NCI-H510A (cell line): ENCODE data around the gene THADA.

Experiments used
- DNase-seq: peaks from one replicate; lab custom pipeline; 2025; lab: John Stamatoyannopoulos, UW

Gene THADA

DNA sequence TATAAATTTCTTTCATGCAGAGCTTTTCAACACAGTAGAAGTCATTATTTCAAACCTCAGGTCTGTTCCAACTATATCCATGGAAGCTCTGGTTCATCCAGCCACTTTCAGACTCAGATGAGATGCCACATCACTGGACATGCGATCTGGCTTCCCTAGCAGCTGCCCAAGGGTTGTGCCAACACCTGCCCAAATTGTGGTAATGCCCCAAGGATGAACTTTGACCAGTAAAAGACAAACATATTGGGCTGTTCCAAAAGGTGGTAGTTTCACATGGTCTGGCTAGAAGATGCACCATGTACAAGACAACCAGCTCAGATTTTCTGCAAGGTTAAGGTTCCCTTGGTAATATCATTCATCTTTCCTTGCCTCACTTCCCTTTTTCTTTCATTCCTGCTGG is 101.9 kb downstream of the THADA start:
- no peak for DNase-seq

DNA sequence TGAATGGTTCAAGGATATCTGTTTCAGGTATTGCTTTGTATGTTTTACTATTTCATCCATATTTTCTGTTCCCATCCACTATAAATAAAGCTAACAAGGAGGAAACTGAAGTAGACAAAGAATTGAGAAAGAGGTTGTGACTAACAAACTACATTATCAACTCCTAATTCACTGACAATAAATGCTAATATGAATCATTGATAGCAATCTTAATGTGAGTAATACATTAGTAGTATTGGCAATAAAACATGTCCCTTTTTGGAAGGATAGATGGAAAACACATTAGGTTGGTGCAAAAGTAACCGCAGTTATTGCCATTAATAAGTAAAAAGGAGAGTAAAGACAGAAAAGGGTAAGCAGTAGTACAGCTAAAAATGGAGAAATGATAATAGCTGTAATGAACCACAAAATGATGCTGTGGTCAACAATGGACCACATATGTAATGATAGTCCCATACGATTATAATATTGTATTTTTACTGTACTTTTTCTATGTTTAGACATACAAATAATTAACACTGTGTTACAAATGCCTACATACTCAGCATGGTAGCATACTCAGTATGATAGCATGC is 104.7 kb downstream of the THADA start:
- no peak for DNase-seq

DNA sequence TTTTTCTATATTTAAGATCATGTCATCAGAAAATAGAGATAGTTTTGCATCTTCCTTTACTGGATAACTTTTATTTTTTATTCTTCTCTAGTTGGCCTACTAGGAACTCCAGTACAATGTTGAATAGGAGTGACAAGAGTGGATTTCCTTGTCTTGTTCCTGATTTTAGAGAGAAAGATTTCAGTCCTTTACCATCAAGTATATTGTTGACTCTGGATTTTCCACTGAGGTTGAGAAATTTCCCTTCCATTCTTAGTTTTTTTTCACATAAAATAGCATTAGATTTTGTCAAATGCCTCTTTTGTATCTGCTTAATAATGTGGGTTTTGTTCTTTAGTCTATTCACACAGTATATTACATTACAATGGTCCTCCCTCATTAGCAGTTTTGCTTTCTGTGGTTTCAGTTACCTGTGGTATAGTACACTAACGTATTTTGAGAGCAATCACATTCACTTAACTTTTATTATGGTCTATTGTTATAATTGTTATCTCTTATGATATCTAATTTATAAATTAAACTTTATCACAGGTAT is 105.5 kb downstream of the THADA start:
- no peak for DNase-seq

DNA sequence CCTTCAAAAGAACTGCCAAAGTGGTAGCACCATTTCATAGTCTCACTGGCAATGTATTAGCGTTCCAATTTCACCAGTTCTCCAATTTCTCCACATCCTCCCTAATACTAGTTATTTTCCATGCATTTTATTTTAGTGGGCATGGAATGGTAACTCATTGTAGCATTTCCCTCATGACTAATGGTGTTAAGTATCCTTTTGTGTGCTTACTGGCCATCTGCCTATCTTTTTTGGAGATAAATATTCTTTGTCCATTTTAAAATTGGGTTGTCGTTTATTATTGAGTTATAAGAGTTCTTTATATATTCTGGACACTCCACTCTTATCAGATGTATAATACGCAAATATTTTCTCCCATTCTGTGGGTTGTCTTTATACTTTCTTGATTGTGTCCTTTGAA is 107.1 kb downstream of the THADA start:
- DNase-seq, result no peak

DNA sequence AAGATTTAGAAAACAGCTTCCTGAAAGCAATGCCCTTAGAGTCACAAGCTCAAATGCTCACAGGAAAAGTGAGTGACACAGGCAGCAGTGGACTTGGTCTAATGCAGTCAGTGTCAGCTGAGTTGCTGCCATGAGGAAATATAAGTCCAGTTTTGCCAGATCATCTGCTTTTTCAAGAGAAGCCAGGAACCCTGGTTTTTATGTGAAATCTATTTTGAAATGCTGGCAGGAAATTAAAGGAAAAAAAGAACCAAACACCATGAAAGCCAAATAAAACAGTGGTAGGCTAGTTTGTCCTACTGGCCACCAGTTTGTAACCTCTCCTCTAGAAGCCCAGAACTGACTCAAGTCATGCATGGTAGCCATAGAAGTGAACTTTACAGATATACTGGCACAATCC is 109.2 kb downstream of the THADA start:
- no peak for DNase-seq

DNA sequence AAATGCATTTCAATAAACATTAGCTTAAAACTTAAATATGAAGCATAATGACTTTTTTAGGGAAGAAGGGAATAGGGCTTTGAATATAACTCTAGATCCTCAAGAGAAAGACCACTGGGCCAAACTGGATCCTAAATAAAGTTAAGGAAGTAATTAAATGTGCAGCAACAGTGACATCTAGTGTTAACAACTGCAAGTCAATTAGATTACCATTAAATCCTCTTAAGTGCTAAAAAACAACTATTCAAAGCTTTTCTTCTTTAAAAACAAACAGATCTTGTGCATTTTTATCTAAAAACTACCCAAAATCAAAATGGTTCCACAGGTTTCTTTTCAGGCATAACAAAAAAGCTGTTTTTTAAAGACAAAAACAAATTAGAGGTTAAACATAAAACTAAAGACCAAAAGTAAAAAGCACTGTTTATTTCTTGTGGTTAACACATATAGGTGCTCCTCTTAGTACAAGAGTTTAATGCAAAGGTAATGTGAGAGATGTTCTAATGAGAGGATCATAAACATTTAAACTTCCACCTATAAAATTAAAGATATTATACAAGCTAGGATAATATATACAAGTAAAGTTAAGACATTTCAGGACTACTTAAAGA is 111.4 kb downstream of the THADA start:
- peak; percentile 12 for DNase-seq

DNA sequence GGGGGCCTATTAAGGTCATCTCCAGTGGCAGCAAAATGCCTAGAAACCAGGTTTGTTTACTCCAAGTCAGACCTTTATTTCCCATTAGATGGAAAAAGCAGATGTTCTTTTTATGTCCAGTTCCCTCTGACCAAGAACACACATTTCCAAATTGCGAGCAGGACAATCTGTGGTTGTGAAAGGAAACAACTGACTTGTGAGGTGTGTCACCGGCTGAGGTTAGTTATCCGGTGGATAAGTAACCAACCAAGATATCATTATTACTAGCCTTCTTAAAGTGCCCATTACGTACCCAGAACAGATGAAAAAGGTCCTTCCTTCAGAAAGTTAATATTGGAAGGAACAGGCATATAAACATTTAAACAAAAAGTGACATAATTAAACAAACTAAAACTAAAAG is 112.9 kb downstream of the THADA start:
- DNase-seq, result no peak

DNA sequence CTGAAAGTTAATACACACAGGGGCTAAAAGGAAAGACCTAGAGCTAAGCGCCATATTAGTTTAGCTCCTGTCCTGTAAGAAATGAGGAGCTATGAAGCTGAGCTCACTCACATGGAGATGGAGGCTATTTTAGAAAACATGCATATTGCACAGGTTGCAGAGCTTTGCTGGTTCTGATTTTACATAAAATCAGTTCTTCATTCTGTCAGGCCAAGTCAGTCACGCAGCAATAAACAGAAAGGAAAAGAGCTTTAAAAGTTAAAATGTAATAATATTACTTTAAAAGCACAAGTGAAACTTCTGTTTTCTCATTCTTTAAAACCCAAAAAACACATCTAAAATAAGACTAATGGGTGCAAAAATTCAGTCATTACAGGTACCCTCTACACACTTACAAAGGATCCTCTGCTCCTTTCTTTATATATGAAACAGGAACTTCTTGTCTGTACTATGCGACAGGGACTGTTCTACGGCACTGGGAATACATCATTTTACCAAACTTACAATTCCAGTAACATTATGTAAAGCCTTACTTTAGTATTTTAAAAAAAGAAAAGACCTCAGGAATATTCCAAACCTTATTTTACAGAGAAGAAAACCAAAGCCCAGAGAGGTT is 113.8 kb downstream of the THADA start:
- DNase-seq, result no peak

DNA sequence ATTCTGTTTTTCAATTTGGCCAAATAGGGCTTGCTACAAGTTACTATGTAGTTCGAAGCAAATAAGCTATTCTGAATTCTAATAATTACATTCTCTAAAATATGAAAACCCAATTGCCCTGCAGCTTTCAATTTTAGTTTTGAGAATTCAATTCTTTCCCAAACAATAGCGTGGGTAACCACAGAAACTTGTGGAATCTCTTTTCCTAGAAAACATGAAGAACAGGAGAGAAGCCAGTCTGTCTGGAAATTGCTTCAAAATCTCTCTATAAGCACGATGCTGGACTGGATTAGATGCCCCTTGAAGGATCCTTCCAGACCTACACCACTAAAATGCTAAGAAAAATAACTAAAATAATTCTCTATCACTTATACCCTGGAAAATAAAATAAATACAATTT is 115.0 kb downstream of the THADA start:
- DNase-seq, result no peak

DNA sequence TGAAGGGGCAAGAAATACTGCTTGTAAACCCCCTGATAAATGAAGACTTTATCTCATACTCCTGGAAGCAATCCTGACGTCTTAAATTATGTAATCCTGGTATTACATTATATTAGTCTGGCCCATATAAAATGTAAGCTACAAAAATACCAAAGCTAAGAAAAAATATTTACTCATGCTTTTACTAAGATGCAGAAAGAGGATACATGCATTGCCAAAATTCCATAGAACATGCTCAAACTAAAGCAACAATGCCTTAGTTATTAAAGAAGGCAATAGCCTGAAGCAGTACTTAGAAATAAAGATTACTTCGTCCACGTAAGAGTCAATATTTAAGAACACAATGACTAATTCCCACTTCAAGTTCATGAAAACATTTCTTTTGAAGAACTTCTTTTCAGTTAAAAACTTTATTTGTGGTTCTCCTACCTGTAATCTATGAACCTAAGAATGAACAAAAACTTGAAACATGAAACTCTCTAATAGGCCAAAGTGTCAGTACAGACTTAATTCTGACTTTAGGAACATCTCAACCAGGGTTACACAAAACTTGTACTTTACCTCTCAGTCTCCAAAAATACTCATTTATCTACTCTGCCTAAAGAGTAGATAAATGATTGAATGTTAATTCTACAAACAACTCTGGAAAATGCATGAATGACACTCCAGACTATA is 117.3 kb downstream of the THADA start:
- no peak for DNase-seq

DNA sequence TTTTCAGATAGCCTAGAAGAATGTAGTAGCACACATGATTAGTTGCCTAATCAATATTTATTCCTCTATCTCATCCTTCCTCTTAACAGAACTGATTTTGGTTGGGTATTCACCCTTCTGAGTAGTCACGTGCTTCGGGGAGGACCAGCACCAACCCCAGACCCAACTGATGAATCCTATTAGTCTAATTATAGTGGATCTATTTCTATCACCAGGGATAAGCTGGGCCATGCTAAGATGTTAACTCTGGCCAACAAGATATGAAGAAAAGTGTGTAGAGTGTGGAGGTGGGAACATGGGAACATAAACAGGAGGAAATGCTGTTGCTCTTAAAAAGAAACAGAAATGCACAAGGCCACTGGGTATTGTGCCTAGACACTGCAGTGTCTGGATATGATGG is 119.9 kb downstream of the THADA start:
- DNase-seq, result no peak

DNA sequence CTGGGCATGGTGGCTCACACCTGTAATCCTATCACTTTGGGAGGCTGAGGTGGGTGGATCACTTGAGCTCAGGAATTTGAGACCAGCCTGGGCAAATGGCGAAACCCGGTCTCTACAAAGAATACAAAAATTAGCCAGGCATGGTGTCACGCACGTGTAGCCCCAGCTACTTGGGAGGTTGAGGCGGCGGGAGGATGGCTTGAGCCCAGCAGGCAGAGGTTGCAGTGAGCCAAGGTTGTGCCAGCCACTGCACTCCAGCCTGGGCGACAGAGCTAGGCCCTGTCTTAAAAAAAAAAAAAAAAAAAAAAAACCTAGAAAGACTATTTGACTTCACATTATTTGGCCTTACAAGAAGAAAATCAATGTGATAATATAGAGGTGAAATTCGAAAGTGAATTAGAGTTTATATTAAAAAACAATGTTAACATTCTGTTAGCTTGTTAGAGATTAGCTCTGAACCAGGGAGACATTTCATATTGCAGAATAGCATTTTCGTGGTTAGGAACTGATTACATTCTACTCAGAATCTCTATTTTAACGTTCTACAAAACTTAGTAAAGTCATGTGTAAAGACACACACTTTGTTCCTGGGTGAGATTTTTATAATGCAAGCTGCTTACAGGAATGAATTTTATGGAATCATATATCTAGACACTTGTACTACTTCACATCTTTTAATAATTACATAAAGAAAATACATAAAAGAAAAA is 120.5 kb downstream of the THADA start:
- DNase-seq, result no peak

DNA sequence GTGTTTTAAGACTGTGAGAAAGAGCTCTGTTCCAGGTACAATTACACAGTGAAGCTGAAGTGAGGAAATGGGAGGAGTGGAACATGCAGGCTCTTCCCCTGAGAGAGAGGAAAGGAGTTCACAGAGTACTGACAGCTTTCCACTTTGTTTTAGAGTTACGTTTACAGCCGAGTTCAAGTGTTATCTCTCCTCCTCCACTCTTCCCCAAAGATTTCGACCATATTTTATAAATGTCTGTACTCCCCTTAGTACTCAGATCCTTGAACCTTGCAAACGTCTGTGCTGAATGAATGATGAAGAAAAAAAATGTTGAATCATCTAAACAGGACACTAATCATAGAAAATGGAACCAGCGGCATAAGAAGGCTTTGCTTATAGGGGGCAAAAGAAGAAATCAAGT is 121.6 kb downstream of the THADA start:
- DNase-seq, result no peak

DNA sequence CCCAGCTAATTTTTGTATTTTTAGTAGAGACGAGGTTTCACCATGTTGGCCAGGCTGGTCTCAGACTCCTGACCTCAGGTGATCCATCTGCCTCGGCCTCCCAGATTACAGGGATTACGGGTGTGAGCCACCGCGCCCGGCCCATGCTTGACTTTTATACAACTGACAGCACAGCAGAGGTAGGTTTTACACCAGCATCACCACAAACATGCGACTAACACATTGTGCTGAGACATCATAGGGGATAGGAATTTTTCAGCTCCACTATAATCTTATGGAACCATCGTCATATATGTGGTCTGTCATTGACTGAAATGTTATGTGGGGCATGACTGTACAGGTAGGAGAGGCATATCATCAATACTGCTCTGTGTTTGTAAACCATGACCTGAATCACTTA is 122.1 kb downstream of the THADA start:
- no peak for DNase-seq

DNA sequence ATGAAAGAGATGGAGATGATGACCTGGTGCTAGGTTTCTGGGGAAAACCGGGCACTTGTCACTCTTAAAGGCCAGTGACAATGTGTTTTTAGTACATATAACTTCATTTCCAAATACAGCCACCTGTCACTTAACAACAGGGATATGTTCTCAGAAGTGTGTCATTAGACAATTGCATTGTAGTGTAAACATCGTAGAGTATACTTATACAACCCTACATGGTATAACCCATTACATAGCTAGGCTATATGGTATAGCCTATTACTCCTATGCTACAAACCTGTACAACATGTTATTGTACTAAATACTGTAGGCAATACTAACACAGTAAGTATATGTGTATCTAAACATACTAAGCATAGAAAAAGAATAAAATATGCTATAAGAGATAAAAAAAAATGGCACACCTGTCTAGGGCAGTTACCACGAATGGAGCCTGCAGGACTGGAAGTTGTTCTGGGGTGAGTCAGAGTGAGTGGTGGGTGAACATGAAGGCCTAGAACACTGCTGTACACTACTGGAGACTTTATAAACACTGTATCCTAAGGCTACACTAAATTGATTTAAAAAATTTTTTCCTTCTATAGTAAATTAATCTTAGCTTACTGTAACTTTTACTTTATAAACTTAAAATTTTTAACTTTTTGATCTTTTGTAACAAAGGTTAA is 123.2 kb downstream of the THADA start:
- DNase-seq, result no peak

DNA sequence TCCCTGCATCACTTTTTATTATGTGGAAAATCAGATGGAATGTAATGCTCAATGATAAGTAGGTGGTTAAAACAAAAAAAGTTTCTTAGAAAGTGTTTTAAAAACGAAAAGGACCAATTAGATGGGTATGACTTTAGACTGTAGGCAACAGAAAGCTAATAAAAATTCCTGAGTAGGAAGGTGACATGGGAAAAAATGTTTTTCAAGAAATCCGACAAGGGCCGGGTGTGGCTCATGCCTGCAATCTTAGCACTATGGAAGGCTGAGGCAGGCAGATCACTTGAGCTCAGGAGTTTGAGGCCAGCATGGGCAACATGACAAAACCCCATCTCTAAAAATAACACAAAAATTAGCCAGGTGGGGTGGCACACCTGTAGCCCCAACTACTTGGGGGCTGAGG is 126.1 kb downstream of the THADA start:
- DNase-seq, result no peak

DNA sequence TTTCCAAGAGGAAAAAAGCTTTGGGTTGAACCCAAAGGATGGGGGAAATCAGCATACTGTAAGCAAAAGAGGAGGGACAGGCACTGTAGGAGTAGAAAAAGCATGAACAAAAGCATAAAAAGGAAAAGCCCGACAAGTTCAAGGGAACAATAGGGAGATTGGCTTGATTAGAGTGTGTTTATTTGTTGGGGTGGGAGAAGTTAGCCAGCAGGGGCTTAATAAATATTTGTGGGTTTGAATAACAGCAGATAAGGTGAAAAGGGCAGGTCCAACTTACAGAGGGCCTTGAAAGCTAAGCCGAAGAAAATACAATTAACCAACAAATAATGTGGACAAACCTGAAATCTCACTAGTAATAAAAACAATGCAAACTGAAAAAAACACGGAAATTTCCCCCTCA is 126.7 kb downstream of the THADA start:
- DNase-seq, result no peak

DNA sequence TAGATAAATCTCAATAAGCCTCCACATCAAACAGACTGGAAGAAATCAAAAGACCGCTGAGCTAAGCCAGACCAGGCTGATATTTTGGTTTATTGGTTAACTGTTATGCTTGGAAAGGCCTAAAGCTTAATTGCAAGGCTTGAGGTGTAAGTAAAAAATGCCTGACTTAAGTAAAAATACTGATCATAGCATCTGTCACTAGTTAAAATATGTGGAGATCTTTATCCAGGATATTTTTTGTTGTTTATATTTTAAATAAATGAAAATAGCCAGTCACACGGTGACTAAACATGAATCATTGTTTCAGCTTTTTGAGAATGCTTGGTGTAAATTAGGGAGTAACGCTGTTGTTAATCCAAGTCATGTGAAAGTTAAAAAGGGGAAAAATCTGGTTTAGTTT is 127.9 kb downstream of the THADA start:
- DNase-seq, result no peak

DNA sequence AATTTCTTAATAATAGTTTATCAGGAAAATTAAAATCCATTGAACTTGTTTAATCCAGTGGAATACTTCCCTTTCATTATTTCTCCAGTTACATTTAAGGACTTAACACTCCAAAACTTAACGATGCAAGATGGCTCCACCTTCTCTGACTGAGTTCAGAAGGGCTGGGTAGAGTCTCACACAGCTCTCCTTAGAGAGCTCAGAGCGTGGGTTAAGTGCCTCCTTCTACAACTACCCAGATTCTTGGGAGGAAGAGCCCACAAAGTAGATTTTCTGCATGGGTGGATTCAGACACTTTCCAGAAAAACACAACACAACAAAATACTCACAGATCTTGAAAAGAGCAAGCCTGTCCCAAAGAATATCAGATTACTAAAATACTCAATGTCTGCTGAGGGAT is 130.6 kb downstream of the THADA start:
- DNase-seq, result no peak

DNA sequence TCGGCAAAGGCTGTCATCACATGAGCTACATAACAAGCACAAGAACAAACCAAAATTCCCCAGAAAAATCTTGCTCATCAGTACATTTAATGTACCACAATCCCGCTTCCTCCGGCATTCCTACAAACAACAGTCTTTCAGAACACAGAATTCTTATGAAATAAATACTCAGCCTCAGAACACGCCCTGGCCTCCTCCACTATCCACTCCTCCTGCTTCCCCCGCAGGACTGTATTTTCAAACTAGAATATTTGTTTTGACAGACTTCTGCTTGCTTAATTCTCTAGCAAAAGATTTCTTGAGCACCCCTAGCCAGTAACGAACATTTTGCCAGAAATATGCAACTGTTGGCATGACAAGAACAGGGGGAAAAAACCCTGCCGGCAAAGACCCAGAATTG is 131.2 kb downstream of the THADA start:
- DNase-seq, result no peak

DNA sequence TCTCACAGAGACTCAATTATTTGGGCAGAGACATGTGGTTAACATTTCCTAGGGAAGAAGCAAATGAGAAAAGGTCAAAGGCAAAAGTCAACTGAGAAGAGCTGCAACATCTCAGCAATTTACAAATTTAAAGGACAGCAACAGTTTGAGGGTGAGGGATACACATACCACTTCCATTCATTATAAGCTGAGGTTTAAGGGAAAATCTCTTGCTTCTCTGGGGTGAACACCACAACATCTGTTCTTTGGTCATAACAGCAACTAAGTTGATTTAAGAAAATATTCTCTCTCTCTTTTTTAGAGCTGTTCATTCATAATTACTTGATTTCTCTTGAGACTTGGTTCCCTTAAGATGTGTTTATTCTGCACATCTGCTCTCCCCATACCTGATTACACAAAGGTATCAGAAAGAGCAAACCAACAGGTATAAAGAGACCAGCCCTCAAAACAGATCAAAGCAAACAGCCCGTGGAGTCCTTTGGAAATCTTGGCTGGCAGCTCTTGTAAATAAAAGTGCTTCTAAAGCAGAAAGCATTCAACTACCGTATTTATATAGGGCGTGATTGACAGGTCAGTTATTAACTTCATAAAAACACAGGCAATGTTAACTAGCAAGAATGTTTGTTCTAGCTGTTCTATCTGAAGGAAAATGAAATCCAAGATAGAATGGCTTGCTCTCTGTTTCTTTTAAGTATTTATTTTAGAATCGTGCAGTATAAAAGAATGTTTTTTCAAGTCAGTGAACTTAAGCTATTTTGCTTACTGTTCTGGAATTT is 132.8 kb downstream of the THADA start:
- DNase-seq, result peak; percentile 44
